ENCODE data around the gene HAUS8.

The HAUS8 gene

DNA sequence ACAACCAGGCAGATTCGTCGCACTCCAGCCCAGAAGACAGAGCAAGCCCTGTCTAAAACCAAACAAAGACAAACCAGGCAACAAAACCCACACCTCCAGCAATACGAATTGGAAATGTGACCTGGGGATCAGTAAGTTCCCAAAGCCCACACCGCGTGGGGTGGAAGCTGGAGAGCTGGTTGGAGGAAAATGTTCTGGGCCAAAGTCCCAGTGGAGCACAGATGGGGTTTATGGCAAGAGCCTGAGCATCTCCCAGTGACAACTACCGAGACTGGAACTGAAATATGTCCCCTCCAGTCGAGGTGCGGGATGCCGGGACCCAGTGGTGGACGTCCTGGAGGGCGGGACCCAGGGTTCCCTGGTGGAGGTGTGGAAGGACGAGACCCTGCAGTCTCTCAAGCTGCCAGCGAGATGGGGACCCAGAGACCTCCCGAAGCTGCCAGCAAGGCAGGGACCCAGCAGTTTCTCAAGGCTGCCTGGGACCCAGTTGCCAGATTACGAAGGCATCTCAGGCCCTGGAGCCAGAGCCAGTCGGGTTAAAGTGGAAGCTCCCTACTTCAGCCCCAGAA, 26.3 kb downstream of the HAUS8 start:
- TF ChIP-seq, protein P1, sequence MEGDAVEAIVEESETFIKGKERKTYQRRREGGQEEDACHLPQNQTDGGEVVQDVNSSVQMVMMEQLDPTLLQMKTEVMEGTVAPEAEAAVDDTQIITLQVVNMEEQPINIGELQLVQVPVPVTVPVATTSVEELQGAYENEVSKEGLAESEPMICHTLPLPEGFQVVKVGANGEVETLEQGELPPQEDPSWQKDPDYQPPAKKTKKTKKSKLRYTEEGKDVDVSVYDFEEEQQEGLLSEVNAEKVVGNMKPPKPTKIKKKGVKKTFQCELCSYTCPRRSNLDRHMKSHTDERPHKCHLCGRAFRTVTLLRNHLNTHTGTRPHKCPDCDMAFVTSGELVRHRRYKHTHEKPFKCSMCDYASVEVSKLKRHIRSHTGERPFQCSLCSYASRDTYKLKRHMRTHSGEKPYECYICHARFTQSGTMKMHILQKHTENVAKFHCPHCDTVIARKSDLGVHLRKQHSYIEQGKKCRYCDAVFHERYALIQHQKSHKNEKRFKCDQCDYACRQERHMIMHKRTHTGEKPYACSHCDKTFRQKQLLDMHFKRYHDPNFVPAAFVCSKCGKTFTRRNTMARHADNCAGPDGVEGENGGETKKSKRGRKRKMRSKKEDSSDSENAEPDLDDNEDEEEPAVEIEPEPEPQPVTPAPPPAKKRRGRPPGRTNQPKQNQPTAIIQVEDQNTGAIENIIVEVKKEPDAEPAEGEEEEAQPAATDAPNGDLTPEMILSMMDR (IDR thresholded peaks at IDR 0.05; ENCODE audit: borderline replicate concordance, insufficient read depth, low read depth, low read length): no peak
- no peak overlapping the region for H3K4me3 ChIP-seq (ENCODE audit: low read depth, low read length)

DNA sequence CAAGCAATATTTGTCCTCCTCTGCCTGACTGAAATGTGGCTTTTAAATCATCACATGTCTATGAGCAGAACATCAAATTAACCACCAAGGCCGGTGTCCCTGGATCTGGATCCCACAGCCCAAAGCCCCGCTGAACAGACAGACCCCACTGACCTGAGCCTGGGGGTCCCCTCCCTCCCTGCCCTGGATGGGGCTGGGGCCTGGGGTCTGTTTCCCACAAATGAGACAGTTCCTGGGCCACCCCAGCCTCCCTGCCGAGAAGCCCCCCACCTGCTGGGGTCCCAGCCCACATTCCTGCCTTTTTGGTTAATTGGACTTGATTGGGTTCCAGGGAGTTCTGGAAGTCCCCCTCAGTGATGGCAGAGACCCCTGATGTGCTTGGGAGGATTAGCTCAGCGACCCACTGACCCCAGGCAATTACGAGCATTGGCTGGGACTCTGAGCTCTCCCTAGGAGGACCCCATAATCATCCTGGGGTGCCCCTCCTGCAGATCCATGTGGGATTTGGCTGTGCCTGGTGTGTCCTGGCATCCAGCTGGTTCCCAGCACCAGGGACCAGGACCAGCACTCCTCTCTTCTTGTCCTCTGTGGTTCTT, 29.2 kb downstream of the HAUS8 start:
- H3K4me3 ChIP-seq (ENCODE audit: low read depth, low read length): no peak overlapping the region
- TF ChIP-seq, protein P1 (IDR thresholded peaks at IDR 0.05; ENCODE audit: borderline replicate concordance, insufficient read depth, low read depth, low read length): no peak

DNA sequence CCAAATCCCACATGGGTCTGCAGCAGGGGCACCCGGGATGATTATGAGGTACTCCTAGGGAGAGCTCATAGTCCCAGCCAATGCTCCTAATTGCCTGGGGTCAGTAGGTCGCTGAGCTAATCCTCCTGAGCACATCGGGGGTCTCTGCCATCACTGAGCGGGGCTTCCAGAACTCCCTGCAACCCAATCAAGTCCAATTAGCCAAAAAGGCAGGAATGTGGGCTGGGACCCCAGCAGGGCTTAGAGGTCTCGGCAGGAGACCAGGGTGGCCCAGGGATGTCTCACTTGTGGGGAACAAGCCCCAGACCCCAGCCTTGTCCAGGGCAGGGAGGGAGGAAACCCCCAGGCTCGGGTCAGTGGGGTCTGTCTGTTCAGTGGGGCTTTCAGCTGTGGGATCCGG, 31.5 kb downstream of the HAUS8 start:
- TF ChIP-seq, protein P1 (IDR thresholded peaks at IDR 0.05; ENCODE audit: borderline replicate concordance, insufficient read depth, low read depth, low read length): no peak
- H3K4me3 ChIP-seq (ENCODE audit: low read depth, low read length): no peak overlapping the region

DNA sequence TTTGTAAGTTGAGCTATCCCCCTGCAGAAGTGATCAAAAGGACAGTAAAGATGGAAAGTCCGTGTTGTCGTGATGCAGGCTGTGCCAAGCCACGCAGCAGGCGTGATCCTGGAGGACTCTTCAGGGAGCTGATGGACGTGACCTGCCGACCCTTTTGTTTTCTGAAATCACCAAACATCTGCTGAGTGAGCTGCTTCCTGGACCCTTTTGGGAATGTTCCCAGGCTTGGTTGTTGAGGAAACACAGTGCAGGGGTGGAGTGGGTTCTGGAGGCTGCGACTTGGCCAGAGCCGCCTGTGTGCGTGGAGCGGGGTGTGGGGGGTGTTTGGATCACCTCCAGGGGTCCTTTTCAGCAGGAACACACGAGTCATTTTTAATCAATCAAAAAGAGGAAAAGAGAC, 33.3 kb downstream of the HAUS8 start:
- TF ChIP-seq, protein P1 (IDR thresholded peaks at IDR 0.05; ENCODE audit: borderline replicate concordance, insufficient read depth, low read depth, low read length): no peak
- no peak overlapping the region for H3K4me3 ChIP-seq (ENCODE audit: low read depth, low read length)

DNA sequence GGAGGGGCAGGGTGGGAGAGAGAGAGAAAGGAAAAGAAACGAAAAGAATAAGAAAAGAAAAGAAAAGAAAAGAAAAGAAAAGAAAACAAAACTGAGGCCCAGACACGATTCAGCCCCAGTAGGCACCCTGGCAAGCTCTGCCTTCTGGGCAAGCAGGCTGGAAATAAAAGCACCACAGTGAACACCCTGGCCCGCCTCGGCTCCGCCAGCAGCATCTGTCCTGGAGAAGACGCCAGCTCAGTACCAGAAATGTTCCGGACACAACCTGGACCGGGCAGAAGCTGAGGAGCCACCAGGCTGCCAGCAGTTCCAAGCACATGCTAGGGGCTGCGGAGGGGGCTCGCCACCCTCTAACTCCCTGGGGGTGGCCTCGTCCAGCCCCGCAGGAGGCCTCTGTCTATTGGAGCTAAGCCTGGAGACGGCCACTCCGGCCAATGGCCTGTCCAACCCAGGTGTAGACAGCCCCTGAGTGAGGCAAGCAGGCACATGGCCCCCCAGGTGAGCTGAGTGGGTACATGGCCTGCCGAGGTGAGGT, 37.2 kb downstream of the HAUS8 start:
- TF ChIP-seq, protein P1 (IDR thresholded peaks at IDR 0.05; ENCODE audit: borderline replicate concordance, insufficient read depth, low read depth, low read length): no peak
- H3K4me3 ChIP-seq (ENCODE audit: low read depth, low read length): no peak overlapping the region

DNA sequence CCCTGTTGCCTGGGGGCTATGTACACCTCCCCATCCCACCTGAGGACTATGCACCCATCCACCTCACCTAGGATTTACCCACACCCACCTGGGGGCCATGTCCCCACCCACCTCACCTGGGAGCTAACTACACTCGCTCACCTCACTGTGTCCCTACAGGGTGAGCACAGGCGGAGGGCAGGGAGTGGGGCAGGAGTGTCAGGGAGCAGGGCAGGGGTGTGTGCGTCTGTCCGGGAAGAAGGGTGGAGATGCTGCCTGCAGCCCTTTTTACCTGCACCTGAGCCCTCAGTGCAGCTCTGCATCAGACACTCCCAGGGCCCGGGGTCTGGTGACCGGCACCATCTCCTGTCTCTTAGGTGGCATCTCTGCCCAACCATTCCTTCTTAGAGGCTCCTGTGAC, 38.1 kb downstream of the HAUS8 start:
- TF ChIP-seq, protein P1 (IDR thresholded peaks at IDR 0.05; ENCODE audit: borderline replicate concordance, insufficient read depth, low read depth, low read length): no peak
- H3K4me3 ChIP-seq (ENCODE audit: low read depth, low read length): no peak overlapping the region

DNA sequence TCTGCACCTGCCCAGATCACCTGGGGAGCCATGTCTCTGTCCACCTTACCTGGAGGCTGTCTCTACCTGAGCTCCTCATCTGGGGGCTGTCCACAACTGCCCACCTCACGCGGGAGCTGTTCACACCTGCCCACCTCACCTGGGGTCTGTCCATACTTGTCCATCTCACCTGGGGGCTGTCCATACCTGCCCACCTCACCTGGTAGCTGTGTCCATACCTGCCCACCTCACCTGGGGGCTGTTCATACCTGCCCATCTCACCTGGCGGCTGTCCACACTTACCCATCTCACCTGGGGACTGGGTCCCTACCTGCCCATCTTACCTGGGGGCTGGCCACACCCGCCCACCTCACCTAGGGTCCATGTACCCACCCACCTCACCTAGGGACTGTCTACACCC, 38.6 kb downstream of the HAUS8 start:
- TF ChIP-seq, protein P1 (IDR thresholded peaks at IDR 0.05; ENCODE audit: borderline replicate concordance, insufficient read depth, low read depth, low read length): no peak
- H3K4me3 ChIP-seq (ENCODE audit: low read depth, low read length): no peak overlapping the region

Measured in GM12875 (cell line).